ENCODE results near the gene C5orf34.

Gene C5orf34

DNA sequence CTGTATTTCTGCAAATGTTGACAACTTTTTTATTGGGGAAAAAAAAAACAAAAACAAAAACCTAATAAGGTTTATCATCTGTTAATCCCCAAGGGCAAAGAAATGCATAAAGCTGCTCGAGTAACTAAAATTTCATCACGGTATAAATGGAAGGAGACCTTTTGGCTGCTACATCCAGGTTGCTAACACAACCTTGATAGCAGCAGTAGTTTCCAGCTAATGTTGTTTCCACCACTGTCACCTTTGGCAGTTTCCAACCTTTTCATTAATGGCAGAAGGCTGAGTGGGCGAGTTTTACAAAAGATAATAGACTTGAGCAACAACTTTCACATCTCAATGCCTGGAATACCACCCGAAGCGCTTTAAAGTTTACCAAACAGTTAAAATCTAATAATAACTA is 33.4 kb upstream of the C5orf34 start:
- Histone ChIP-seq H3K36me3 (peaks cover 72% of the 10 kb centered on the region), H3K27me3 (no peaks in the 10 kb centered on the region), H3K4me1 (no peaks in the 10 kb centered on the region), H3K9me3 (no peaks in the 10 kb centered on the region), H3K4me3 (ENCODE audit: low read depth, low read length) (no peak overlapping the region)
- DNase-seq: no peak
- TF ChIP-seq, protein P1, sequence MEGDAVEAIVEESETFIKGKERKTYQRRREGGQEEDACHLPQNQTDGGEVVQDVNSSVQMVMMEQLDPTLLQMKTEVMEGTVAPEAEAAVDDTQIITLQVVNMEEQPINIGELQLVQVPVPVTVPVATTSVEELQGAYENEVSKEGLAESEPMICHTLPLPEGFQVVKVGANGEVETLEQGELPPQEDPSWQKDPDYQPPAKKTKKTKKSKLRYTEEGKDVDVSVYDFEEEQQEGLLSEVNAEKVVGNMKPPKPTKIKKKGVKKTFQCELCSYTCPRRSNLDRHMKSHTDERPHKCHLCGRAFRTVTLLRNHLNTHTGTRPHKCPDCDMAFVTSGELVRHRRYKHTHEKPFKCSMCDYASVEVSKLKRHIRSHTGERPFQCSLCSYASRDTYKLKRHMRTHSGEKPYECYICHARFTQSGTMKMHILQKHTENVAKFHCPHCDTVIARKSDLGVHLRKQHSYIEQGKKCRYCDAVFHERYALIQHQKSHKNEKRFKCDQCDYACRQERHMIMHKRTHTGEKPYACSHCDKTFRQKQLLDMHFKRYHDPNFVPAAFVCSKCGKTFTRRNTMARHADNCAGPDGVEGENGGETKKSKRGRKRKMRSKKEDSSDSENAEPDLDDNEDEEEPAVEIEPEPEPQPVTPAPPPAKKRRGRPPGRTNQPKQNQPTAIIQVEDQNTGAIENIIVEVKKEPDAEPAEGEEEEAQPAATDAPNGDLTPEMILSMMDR (IDR thresholded peaks at IDR 0.05; ENCODE audit: low read depth, low read length): no peak

DNA sequence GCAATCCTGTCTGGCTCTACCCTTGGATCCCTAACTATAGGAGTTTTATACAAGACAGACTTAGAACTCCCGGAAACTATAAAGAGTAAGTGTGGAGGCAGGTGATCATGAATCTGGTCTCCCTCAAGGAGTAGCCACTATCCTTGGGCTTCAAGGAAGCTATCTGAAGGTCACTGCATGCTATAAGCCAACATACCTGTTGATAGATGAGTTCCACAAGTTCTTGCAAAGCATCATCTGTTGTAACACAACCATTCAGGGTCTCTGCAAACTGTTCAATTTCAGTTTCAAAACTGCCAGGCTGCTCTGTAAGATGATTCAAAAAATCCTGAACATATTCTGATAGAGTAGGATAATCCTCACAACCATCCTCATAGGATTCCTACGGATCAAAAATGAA is 32.6 kb upstream of the C5orf34 start:
- Histone ChIP-seq H3K27me3 (no peaks in the 10 kb centered on the region), H3K9me3 (no peaks in the 10 kb centered on the region), H3K36me3 (peaks cover 71% of the 10 kb centered on the region), H3K4me1 (no peaks in the 10 kb centered on the region), H3K4me3 (ENCODE audit: low read depth, low read length) (no peak overlapping the region)
- TF ChIP-seq, protein P1 (IDR thresholded peaks at IDR 0.05; ENCODE audit: low read depth, low read length): no peak
- DNase-seq: no peak

DNA sequence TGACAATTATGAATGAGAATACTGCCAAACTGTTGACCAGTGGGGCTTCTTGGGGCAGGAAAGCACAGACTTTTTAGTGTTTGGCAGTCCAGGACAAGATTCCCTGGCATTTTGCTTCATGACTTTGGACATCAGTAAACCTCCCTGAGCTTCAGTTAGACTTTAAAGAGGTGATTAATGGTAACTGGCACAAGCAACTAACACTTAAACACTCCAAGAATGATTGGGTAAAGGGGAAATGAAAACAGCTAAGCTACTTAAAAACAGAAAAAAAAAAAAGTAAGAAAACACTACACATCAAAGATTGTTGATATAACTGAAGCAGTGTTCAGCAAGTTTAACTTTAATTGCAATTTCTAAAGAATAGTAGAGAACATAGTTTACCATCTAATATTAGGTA is 28.5 kb upstream of the C5orf34 start:
- TF ChIP-seq, protein P1 (IDR thresholded peaks at IDR 0.05; ENCODE audit: low read depth, low read length): no peak
- no peak for DNase-seq
- no peaks in the 10 kb centered on the region for H3K9me3 ChIP-seq
- H3K36me3 ChIP-seq: peaks cover 75% of the 10 kb centered on the region
- H3K27me3 ChIP-seq: no peaks in the 10 kb centered on the region
- no peak overlapping the region for H3K4me3 ChIP-seq (ENCODE audit: low read depth, low read length)
- no peaks in the 10 kb centered on the region for H3K4me1 ChIP-seq

DNA sequence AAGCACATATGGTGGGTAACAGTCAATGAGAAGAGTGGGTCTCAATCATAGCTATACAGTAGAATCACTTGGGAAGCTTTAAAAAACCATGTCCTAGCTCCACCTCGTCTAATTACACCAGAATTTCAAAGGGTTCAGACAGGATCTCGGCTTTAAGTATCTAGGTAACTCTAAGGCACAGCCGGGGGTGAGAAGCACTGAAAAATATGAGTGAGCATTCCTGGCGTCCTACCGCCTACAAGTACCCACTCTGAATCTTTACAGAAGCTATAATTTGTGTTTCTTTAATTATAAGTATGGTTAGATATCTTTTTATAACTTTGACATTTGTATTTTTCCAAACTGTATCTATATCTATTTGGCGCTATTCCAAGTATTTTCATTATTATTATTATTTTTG is 25.8 kb upstream of the C5orf34 start:
- Histone ChIP-seq H3K27me3 (no peaks in the 10 kb centered on the region), H3K4me3 (ENCODE audit: low read depth, low read length) (no peak overlapping the region), H3K4me1 (no peaks in the 10 kb centered on the region), H3K36me3 (peaks cover 75% of the 10 kb centered on the region), H3K9me3 (no peaks in the 10 kb centered on the region)
- DNase-seq: no peak
- TF ChIP-seq, protein P1 (IDR thresholded peaks at IDR 0.05; ENCODE audit: low read depth, low read length): no peak

DNA sequence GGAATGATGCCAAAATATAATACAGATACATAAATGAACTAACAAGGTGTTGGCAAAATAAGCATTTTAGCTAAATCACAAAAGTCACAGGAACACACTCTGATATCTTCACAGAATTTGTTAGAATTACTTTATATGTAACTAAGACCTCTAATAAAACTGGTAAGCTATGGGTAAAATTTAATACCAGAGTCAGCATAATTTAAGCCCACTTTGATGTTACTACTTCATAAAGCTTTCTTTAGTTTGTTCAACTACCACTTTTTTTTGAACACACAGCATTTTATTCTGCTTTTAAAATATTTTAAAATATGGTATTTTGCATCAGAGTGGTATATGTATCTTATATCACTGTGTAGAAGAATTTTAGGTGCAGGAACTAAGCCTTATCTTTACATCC is 22.0 kb upstream of the C5orf34 start:
- no peak overlapping the region for H3K4me3 ChIP-seq (ENCODE audit: low read depth, low read length)

DNA sequence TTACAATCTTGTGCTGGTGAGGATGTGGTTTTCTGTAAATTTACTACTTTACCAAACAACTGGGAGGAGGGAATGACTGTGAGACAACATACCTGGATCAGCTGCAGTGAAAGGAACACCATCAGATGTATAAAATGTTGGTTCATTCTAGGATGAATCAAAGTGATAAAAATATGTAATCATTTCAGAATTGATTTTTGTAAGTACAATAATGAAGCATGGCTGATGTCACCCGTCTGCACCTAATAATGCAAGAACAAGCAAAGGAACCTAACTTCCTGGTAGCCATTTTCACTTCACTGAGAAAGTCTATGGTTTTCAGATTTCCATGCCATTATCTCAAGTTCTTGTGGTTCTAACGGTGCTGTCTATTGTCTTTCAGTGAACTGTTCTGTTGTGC is 18.7 kb upstream of the C5orf34 start:
- Histone ChIP-seq H3K4me3 (ENCODE audit: low read depth, low read length) (no peak overlapping the region), H3K9me3 (no peaks in the 10 kb centered on the region), H3K27me3 (no peaks in the 10 kb centered on the region), H3K36me3 (peaks cover 84% of the 10 kb centered on the region), H3K4me1 (no peaks in the 10 kb centered on the region)
- TF ChIP-seq, protein P1 (IDR thresholded peaks at IDR 0.05; ENCODE audit: low read depth, low read length): no peak
- no peak for DNase-seq

More for the DNA sequence above, 22.0 kb upstream of the C5orf34 start:
- Histone ChIP-seq H3K9me3 (no peaks in the 10 kb centered on the region), H3K27me3 (no peaks in the 10 kb centered on the region), H3K36me3 (peaks cover 81% of the 10 kb centered on the region), H3K4me1 (no peaks in the 10 kb centered on the region)
- TF ChIP-seq, protein P1 (IDR thresholded peaks at IDR 0.05; ENCODE audit: low read depth, low read length): no peak
- DNase-seq: no peak
